ENCODE results near the gene ABCC5. TPM values are rescaled to one million over a fixed set of nuclear protein-coding genes. Genes with fewer than 3 reads are reported as not detected.

Gene ABCC5
- total and polyA plus RNA-seq, 2 of the 8 experiments (the other 6 are each of a cell fraction or from before 2014, with no cell fraction given) = 25.3 to 40.8 TPM

GRCh38 chr3:184042617-184043016, 24.9 kb upstream of the ABCC5 start (continued):
- TF ChIP-seq CHD7 (IDR thresholded peaks at IDR 0.05; ENCODE audit: insufficient replicate concordance, low read length) (no peak), TAF1 (IDR thresholded peaks at IDR 0.05; ENCODE audit: low read depth, low read length) (no peak), ASH2L (IDR thresholded peaks at IDR 0.05; ENCODE audit: low read length) (no peak), EGR1 (IDR thresholded peaks at IDR 0.05; ENCODE audit: borderline replicate concordance, low read depth, low read length) (no peak), BRCA1 (IDR thresholded peaks at IDR 0.05; ENCODE audit: low read depth, low read length) (no peak), GABPA (IDR thresholded peaks at IDR 0.05; ENCODE audit: borderline replicate concordance, insufficient read depth, low read length) (no peak), SP1 (IDR thresholded peaks at IDR 0.05; ENCODE audit: low read depth, low read length) (no peak), NANOG (IDR thresholded peaks at IDR 0.05; ENCODE audit: insufficient read depth, low read depth, low read length, poor library complexity, severe bottlenecking) (no peak), TEAD4 (IDR thresholded peaks at IDR 0.05; ENCODE audit: low read depth, low read length) (no peak), SUZ12 (IDR thresholded peaks at IDR 0.05; ENCODE audit: low read length) (no peak), TBP (IDR thresholded peaks at IDR 0.05; ENCODE audit: low read depth, low read length) (no peak), SP2 (IDR thresholded peaks at IDR 0.05; ENCODE audit: low read length) (no peak), HDAC2 (IDR thresholded peaks at IDR 0.05; ENCODE audit: borderline replicate concordance in 1 of 2, low read depth in 2 of 2, low read length in 2 of 2) (no peak)

Measured in H1 (cell line).